CD4-positive, alpha-beta memory T cell (primary cell): Measurements from ENCODE around the gene APBA2. TPM values are rescaled to one million over a fixed set of nuclear protein-coding genes. Genes with fewer than 3 reads are reported as not detected.
A peak's percentile ranks its signal among the peaks of the same experiment; 100 is the strongest.

Source experiments
- CTCF ChIA-PET: fragments of 350-600 bp; sonication (Branson Sonifier 250); formaldehyde crosslinking; loops from one replicate; lab custom pipeline; 2021; ENCODE audit warnings: inconsistent platforms; ENCODE audit not compliant: partially characterized antibody; lab: Charles Lee
- POLR2A ChIA-PET: fragments of 350-600 bp; sonication (Branson Sonifier 250); formaldehyde crosslinking; loops from one replicate; lab custom pipeline; 2021; ENCODE audit not compliant: partially characterized antibody; lab: Charles Lee
- DNase-seq, 5 donors: peaks; one replicate each; pipeline versions ENCODE4 v3.0.0 to v3.0.0-alpha.2; 2020 to 2022; ENCODE audit warnings: mixed read lengths in 1 of 5
- H3K27ac ChIP-seq: one replicate; pipeline ENCODE4 v1.7.0; 2013; ENCODE audit warnings: low read depth, low read length
- H3K27me3 ChIP-seq: 2 replicates; pipeline ENCODE4 v1.7.0; 2013; ENCODE audit warnings: mild to moderate bottlenecking, low read length, moderate library complexity; ENCODE audit not compliant: insufficient read depth
- H3K36me3 ChIP-seq: 2 replicates; pipeline ENCODE4 v1.7.0; 2013; ENCODE audit warnings: mild to moderate bottlenecking, low read length, moderate library complexity; ENCODE audit not compliant: insufficient read depth
- H3K4me1 ChIP-seq: 2 replicates; pipeline ENCODE4 v1.7.0; 2013; ENCODE audit warnings: mild to moderate bottlenecking, low read length, moderate library complexity; ENCODE audit not compliant: insufficient read depth
- H3K4me3 ChIP-seq, 2 donors: one replicate each; pipeline ENCODE4 v1.7.0; 2013; ENCODE audit warnings: low read length in 2 of 2, mild to moderate bottlenecking in 1 of 2
- H3K9me3 ChIP-seq, 2 donors: one replicate each; pipeline ENCODE4 v1.7.0; 2013; ENCODE audit warnings: low read length in 2 of 2, control low read depth in 1 of 2; ENCODE audit not compliant: control insufficient read depth in 1 of 2
- H3K27ac Mint-ChIP-seq, 7 donors: one replicate each; pipeline ENCODE4 v1.8.0; 2020 to 2021; ENCODE audit warnings: mixed read lengths in 7 of 7, mild to moderate bottlenecking in 6 of 7, inconsistent platforms in 3 of 7, moderate library complexity in 3 of 7
- H3K27me3 Mint-ChIP-seq, 2 donors: one replicate each; pipeline ENCODE4 v1.8.0; 2020 to 2021; ENCODE audit warnings: mixed read lengths in 2 of 2
- H3K36me3 Mint-ChIP-seq, 2 donors: one replicate each; pipeline ENCODE4 v1.8.0; 2020 to 2021; ENCODE audit warnings: mixed read lengths in 2 of 2, inconsistent platforms in 1 of 2, mild to moderate bottlenecking in 1 of 2
- H3K4me1 Mint-ChIP-seq, 4 donors: one replicate each; pipeline ENCODE4 v1.8.0; 2020 to 2021; ENCODE audit warnings: mixed read lengths in 4 of 4, mild to moderate bottlenecking in 1 of 4
- H3K4me3 Mint-ChIP-seq, 8 donors: one replicate each; pipeline ENCODE4 v1.8.0; 2020 to 2021; ENCODE audit warnings: mixed read lengths in 8 of 8, mild to moderate bottlenecking in 7 of 8, moderate library complexity in 6 of 8, inconsistent platforms in 3 of 8
- H3K9me3 Mint-ChIP-seq, 8 donors: one replicate each; pipeline ENCODE4 v1.8.0; 2020 to 2021; ENCODE audit warnings: mixed read lengths in 8 of 8, mild to moderate bottlenecking in 5 of 8, inconsistent platforms in 3 of 8, moderate library complexity in 1 of 8
- intact Hi-C: fragments of 100-400 bp; cut with micrococcal nuclease; formaldehyde crosslinking; loops from one replicate; pipeline ENCODE4 v1.15.1; 2023
- polyA plus RNA-seq, 2 donors: library from polyadenylated mRNA; unstranded; fragments of 300-500 nt; fragmentation: Illumina TruSeq; gene quantifications; one replicate each; pipeline ENCODE4 v1.2.3, GENCODE V29; 2021
- total RNA-seq, 2 experiments: library from RNA; stranded (reverse); gene quantifications; one replicate each; pipeline ENCODE4 v1.2.3, GENCODE V29; 2021

The APBA2 gene
- total and polyA plus RNA-seq, 4 experiments from 2014 or later = 11.1 to 57.3 (median 40.4) TPM

DNA sequence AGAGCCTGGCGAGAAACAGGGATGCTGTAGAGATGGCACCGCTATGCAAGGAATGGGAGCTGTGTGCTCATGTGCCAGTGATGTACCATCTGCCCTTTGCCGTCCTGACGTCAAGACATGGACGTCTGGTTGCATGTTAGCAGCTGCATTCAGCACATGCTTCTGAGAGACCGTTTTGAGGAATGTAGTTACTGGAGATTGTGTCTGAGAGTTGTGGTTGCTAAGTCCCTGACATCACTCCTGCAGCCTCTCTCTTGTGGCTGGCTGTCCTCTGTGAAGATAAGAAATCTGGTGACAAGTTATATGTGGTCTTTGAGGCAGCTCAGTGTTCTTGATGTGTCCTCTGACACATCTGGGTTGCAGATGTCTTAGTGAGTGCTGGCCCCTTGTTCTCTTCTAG, 165.1 kb downstream of the APBA2 start:
- Histone ChIP-seq H3K27ac (no peak overlapping the region), H3K4me3 (no peak overlapping the region), H3K27me3 (no peaks in the 10 kb centered on the region), H3K36me3 (no peaks in the 10 kb centered on the region), H3K9me3 (no peaks in the 10 kb centered on the region), H3K4me1 (no peaks in the 10 kb centered on the region)
- H3K9me3 Mint-ChIP-seq = no peaks in the 10 kb centered on the region
- DNase-seq = no peak
- ChIA-PET CTCF (interaction anchor here (1.2 kb wide), 1 partner anchor 13 kb away, joined by 4 read pairs; no protein-coding TSS in a partner anchor), POLR2A (interaction anchor here (1.0 kb wide), 1 partner anchor 13 kb away, joined by 3 read pairs; no protein-coding TSS in a partner anchor)
- no peak overlapping the region for H3K27ac Mint-ChIP-seq
- H3K36me3 Mint-ChIP-seq = peaks cover 9 to 12% of the 10 kb centered on the region in 2 donors
- H3K4me1 Mint-ChIP-seq = peaks cover 0 to 13% (median 6%) of the 10 kb centered on the region in 4 donors
- intact Hi-C loops = no loop called here
- no peaks in the 10 kb centered on the region for H3K27me3 Mint-ChIP-seq
- H3K4me3 Mint-ChIP-seq = no peak overlapping the region

DNA sequence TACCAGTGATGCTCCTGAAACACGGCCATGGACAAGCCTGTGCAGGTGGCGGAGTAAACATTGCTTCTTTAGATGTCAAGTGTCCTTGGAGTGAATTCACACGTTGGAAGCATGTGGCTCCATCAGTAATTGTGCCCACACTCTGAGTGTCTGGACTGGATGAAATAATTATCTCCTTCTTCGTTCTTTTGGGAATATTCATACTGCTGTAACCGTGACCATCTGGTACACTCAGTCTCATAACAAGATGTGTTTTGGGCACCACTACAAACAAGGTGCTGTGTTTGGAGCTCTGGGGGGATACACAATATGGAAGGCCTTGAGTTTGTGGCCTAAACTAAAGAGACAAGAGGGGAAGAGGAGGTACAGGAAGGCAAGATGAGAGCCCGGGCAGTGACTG, 165.6 kb downstream of the APBA2 start:
- no peaks in the 10 kb centered on the region for H3K9me3 ChIP-seq
- no peaks in the 10 kb centered on the region for H3K27me3 Mint-ChIP-seq
- H3K36me3 Mint-ChIP-seq = peaks cover 12 to 13% of the 10 kb centered on the region in 2 donors
- POLR2A ChIA-PET = no interaction called here
- H3K36me3 ChIP-seq = no peaks in the 10 kb centered on the region
- H3K27ac ChIP-seq = no peak overlapping the region
- no peaks in the 10 kb centered on the region for H3K4me1 ChIP-seq
- intact Hi-C loops = no loop called here
- H3K4me1 Mint-ChIP-seq = peaks cover 0 to 16% (median 7%) of the 10 kb centered on the region in 4 donors
- H3K27me3 ChIP-seq = no peaks in the 10 kb centered on the region
- no peak overlapping the region for H3K4me3 ChIP-seq
- no peaks in the 10 kb centered on the region for H3K9me3 Mint-ChIP-seq
- no peak for DNase-seq
- no peak overlapping the region for H3K4me3 Mint-ChIP-seq
- H3K27ac Mint-ChIP-seq = peak overlapping the region in 1 of 7 donors; percentile 29
- CTCF ChIA-PET = interaction anchor here (1.2 kb wide), 1 partner anchor 13 kb away, joined by 4 read pairs; no protein-coding TSS in a partner anchor

- Histone ChIP-seq H3K4me3 (no peak overlapping the region), H3K9me3 (no peaks in the 10 kb centered on the region), H3K36me3 (no peaks in the 10 kb centered on the region), H3K27ac (no peak overlapping the region), H3K27me3 (no peaks in the 10 kb centered on the region), H3K4me1 (no peaks in the 10 kb centered on the region)
- ChIA-PET CTCF (no interaction called here), POLR2A (no interaction called here)
- no peaks in the 10 kb centered on the region for H3K27me3 Mint-ChIP-seq
- intact Hi-C loops = no loop called here
- H3K4me3 Mint-ChIP-seq = no peak overlapping the region
- no peak for DNase-seq
- H3K27ac Mint-ChIP-seq = peak overlapping the region in 1 of 7 donors; percentile 59
- no peaks in the 10 kb centered on the region for H3K9me3 Mint-ChIP-seq
- H3K36me3 Mint-ChIP-seq = peaks cover 19% of the 10 kb centered on the region in 2 donors
- H3K4me1 Mint-ChIP-seq = peaks cover 0 to 16% (median 8%) of the 10 kb centered on the region in 4 donors
Measured at GRCh38 chr15:29053006-29053405, 167.2 kb downstream of the APBA2 start.

- Mint-ChIP-seq H3K36me3 (peaks cover 19 to 22% of the 10 kb centered on the region in 2 donors), H3K9me3 (peaks cover 0 to 2% (median 0%) of the 10 kb centered on the region in 8 donors), H3K27me3 (no peaks in the 10 kb centered on the region), H3K4me3 (no peak overlapping the region), H3K4me1 (peaks cover 0 to 16% (median 8%) of the 10 kb centered on the region in 4 donors), H3K27ac (no peak overlapping the region)
- intact Hi-C loops = no loop called here
- no peaks in the 10 kb centered on the region for H3K9me3 ChIP-seq
- DNase-seq = no peak
- no peaks in the 10 kb centered on the region for H3K36me3 ChIP-seq
- H3K4me3 ChIP-seq = no peak overlapping the region
- H3K27me3 ChIP-seq = no peaks in the 10 kb centered on the region
- POLR2A ChIA-PET = no interaction called here
- H3K4me1 ChIP-seq = no peaks in the 10 kb centered on the region
- CTCF ChIA-PET = no interaction called here
- no peak overlapping the region for H3K27ac ChIP-seq
Measured at GRCh38 chr15:29053661-29054131, 167.9 kb downstream of the APBA2 start.

GRCh38 chr15:29054171-29055045, 168.6 kb downstream of the APBA2 start:
- H3K27me3 ChIP-seq = no peaks in the 10 kb centered on the region
- H3K36me3 ChIP-seq = no peaks in the 10 kb centered on the region
- no peaks in the 10 kb centered on the region for H3K9me3 ChIP-seq
- H3K4me3 ChIP-seq = no peak overlapping the region
- Mint-ChIP-seq H3K4me1 (peaks cover 0 to 12% (median 8%) of the 10 kb centered on the region in 4 donors), H3K36me3 (peaks cover 22 to 23% of the 10 kb centered on the region in 2 donors), H3K4me3 (no peak overlapping the region), H3K27me3 (no peaks in the 10 kb centered on the region), H3K27ac (peak overlapping the region in 1 of 7 donors; percentile 37), H3K9me3 (peaks cover 0 to 2% (median 0%) of the 10 kb centered on the region in 8 donors)
- ChIA-PET CTCF (no interaction called here), POLR2A (no interaction called here)
- no peak for DNase-seq
- no peak overlapping the region for H3K27ac ChIP-seq
- no peaks in the 10 kb centered on the region for H3K4me1 ChIP-seq
- intact Hi-C loops = no loop called here

DNA sequence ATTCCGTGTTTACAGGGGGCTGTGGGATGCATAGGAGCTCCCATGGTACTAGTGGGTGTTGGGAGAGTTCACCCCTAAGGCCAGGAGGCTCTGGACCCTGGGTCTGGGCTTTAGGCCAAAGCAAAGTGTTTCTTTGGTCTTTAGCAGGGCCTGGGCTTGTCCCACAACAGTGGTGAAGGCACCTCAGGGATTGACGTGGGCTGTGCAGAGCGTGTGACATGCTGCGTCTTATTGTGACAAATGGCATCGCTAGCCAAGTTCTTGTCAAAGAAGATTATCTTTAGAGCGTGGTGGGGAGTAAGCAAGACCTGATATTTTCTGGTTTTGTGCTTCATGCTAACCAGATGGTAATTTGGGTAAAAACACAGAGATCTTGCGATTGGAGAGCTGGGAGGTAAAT, 170.1 kb downstream of the APBA2 start:
- peaks cover 22 to 23% of the 10 kb centered on the region in 2 donors for H3K36me3 Mint-ChIP-seq
- POLR2A ChIA-PET = no interaction called here
- H3K27ac ChIP-seq = no peak overlapping the region
- no peaks in the 10 kb centered on the region for H3K27me3 Mint-ChIP-seq
- intact Hi-C loops = no loop called here
- CTCF ChIA-PET = no interaction called here
- no peak overlapping the region for H3K4me3 ChIP-seq
- no peaks in the 10 kb centered on the region for H3K27me3 ChIP-seq
- H3K4me3 Mint-ChIP-seq = no peak overlapping the region
- H3K9me3 Mint-ChIP-seq = peaks cover 0 to 2% (median 0%) of the 10 kb centered on the region in 8 donors
- H3K9me3 ChIP-seq = no peaks in the 10 kb centered on the region
- no peak for DNase-seq
- peaks cover 0 to 15% (median 11%) of the 10 kb centered on the region in 4 donors for H3K4me1 Mint-ChIP-seq
- no peak overlapping the region for H3K27ac Mint-ChIP-seq
- H3K4me1 ChIP-seq = no peaks in the 10 kb centered on the region
- H3K36me3 ChIP-seq = no peaks in the 10 kb centered on the region

GRCh38 chr15:29056839-29057450, 171.2 kb downstream of the APBA2 start:
- intact Hi-C loops = no loop called here
- ChIA-PET CTCF (no interaction called here), POLR2A (no interaction called here)
- Histone ChIP-seq H3K27me3 (no peaks in the 10 kb centered on the region), H3K4me1 (no peaks in the 10 kb centered on the region), H3K9me3 (no peaks in the 10 kb centered on the region), H3K36me3 (no peaks in the 10 kb centered on the region), H3K4me3 (no peak overlapping the region), H3K27ac (no peak overlapping the region)
- peaks cover 20 to 22% of the 10 kb centered on the region in 2 donors for H3K36me3 Mint-ChIP-seq
- peaks cover 0 to 20% (median 13%) of the 10 kb centered on the region in 4 donors for H3K4me1 Mint-ChIP-seq
- no peak overlapping the region for H3K4me3 Mint-ChIP-seq
- no peaks in the 10 kb centered on the region for H3K27me3 Mint-ChIP-seq
- peaks cover 0 to 2% (median 0%) of the 10 kb centered on the region in 8 donors for H3K9me3 Mint-ChIP-seq
- no peak for DNase-seq
- peak overlapping the region in 1 of 7 donors; percentile 35 for H3K27ac Mint-ChIP-seq
